Spleen (tissue), 11 donors: ENCODE results near the gene SSB. TPM values are rescaled to one million over a fixed set of nuclear protein-coding genes. Genes with fewer than 3 reads are reported as not detected.

Experiments used
- DNase-seq: peaks from one replicate; pipeline ENCODE4 v3.0.0-alpha.2; 2020
- H3K27ac ChIP-seq, 8 donors: fragments of 200-600 bp; sonication (generic) in 7 of 8; 1 replicate in 4 of 8; 2 replicates in 4 of 8; pipeline versions ENCODE4 v1.5.0 to v1.8.0; 2016 to 2021; ENCODE audit warnings: inconsistent platforms in 4 of 8, mild to moderate bottlenecking in 4 of 8, moderate library complexity in 1 of 8
- H3K27me3 ChIP-seq, 7 donors: fragments of 200-600 bp; sonication (generic) in 6 of 7; replicated peaks in 1 of 7; 1 replicate in 4 of 7; 2 replicates in 3 of 7; pipeline versions ENCODE4 v1.5.0 to v1.8.0; 2016 to 2021; ENCODE audit warnings: inconsistent platforms in 3 of 7, mild to moderate bottlenecking in 1 of 7
- H3K36me3 ChIP-seq, 6 donors: fragments of 200-600 bp; sonication (generic) in 5 of 6; 1 replicate in 4 of 6; 2 replicates in 2 of 6; pipeline versions ENCODE4 v1.5.0 to v1.8.0; 2016 to 2021; ENCODE audit warnings: inconsistent platforms in 2 of 6
- H3K4me1 ChIP-seq, 6 donors: fragments of 200-600 bp; sonication (generic) in 5 of 6; 1 replicate in 3 of 6; 2 replicates in 3 of 6; pipeline versions ENCODE4 v1.5.0 to v1.8.0; 2016 to 2021; ENCODE audit warnings: inconsistent platforms in 3 of 6
- H3K4me3 ChIP-seq, 8 donors: fragments of 200-600 bp; sonication (generic) in 7 of 8; 1 replicate in 4 of 8; 2 replicates in 4 of 8; pipeline versions ENCODE4 v1.5.0 to v1.8.0; 2016 to 2021; ENCODE audit warnings: inconsistent platforms in 4 of 8, mild to moderate bottlenecking in 4 of 8, moderate library complexity in 2 of 8
- H3K9me3 ChIP-seq, 8 donors: fragments of 200-600 bp; sonication (generic) in 7 of 8; 1 replicate in 4 of 8; 2 replicates in 4 of 8; pipeline versions ENCODE4 v1.5.0 to v1.8.0; 2016 to 2021; ENCODE audit warnings: inconsistent platforms in 4 of 8
- CTCF ChIP-seq, 11 experiments: fragments of 200-600 bp in 7 of 11; fragments of 450-650 bp in 4 of 11; sonication (generic) in 4 of 11; IDR thresholded peaks in 8 of 11; conservative IDR thresholded peaks in 3 of 11; 1 replicate in 7 of 11; 2 replicates in 4 of 11; pipeline versions ENCODE4 v1.4.0 to v1.8.0; 2016 to 2021; ENCODE audit warnings: antibody characterized with exemption in 11 of 11, inconsistent platforms in 4 of 11, mild to moderate bottlenecking in 1 of 11
- POLR2A ChIP-seq, 3 donors: fragments of 450-650 bp; IDR thresholded peaks; one replicate each; pipeline ENCODE4 v1.5.1; 2017; ENCODE audit warnings: antibody characterized with exemption in 3 of 3, mild to moderate bottlenecking in 1 of 3
- POLR2AphosphoS5 ChIP-seq, 3 donors: sonication (generic); formaldehyde crosslinking; IDR thresholded peaks; one replicate each; pipeline ENCODE4 v1.5.1; 2017; ENCODE audit warnings: antibody characterized with exemption in 3 of 3
- WGBS, 5 donors: extraction: QIAGEN DNeasy Blood & Tissue Kit in 3 of 5; methylation state at CpG; one replicate each; pipeline versions ENCODE4 v1.1.5 to v1.1.7; 2013 to 2018; 5-methylcytosine and 5-hydroxymethylcytosine counted together
- intact Hi-C: fragments of 100-400 bp; cut with DNase I; formaldehyde crosslinking; loops from one replicate; pipeline ENCODE4 v1.15.0; 2023; ENCODE audit warnings: low total_unique reads
- polyA plus RNA-seq, 3 donors: library from polyadenylated mRNA; stranded (reverse); fragments of 200-250 nt; gene quantifications; one replicate each; pipeline ENCODE4 v1.2.1, GENCODE V29; 2013
- total RNA-seq, 7 donors: library from RNA; depleted of rRNA in 3 of 7; stranded (reverse); fragments of >200 nt in 3 of 7; fragmentation: NEBNext Ultra II Directional in 4 of 7; extraction: Animal tissue kit (Norgen Biotek cat#: 25700) in 4 of 7; gene quantifications; one replicate each; pipeline versions ENCODE4 v1.1.0 to v1.2.1, GENCODE V29; 2016 to 2021
- donor health status: healthy with polysubstance abuse.
- donor health status: DM: no; HTN: no; CAD: no; lungs with moderate emphysema.
- donor health status: DM: no; HTN: no; CAD: no.
- donor health status: Bipolar disorder and iron deficiency.
- donor health status: healthy.
- donor health status: DM: no; HTN: no; CAD: no.
- donor health status: DM: yes; HTN: yes; CAD: no.

The SSB gene
- total and polyA plus RNA-seq, 10 donors: 55.1 to 103 (median 74.9) TPM

GRCh38 chr2:169828141-169828811 lies 29.6 kb downstream of the SSB start:
- H3K27ac ChIP-seq: peak overlapping the region; percentile 76 to 93 (median 91)

GRCh38 chr2:169834401-169834800 lies 35.7 kb downstream of the SSB start:
- 79 to 95% (median 92%) methylated on average over 1 of the region's 1 CpG for WGBS, 5 donors
- Histone ChIP-seq H3K36me3 (peaks cover 0 to 9% (median 0%) of the 10 kb centered on the region in 6 donors), H3K27me3 (no peaks in the 10 kb centered on the region), H3K4me1 (peaks cover 6 to 59% (median 34%) of the 10 kb centered on the region in 6 donors), H3K27ac (no peak overlapping the region), H3K4me3 (no peak overlapping the region), H3K9me3 (no peaks in the 10 kb centered on the region)
- intact Hi-C loops: no loop called here
- TF ChIP-seq CTCF (IDR thresholded peaks at IDR 0.05 in 8 of 11, conservative IDR thresholded peaks at IDR 0.05 in 3 of 11) (no peak), POLR2AphosphoS5 (IDR thresholded peaks at IDR 0.05) (no peak), POLR2A (IDR thresholded peaks at IDR 0.05) (no peak)
- DNase-seq: no peak

More at GRCh38 chr2:169828141-169828811, 29.6 kb downstream of the SSB start:
- DNase-seq: no peak
- WGBS, 5 donors: 1 to 3% (median 2%) methylated on average over 13 of the region's 13 CpGs
- peak overlapping the region; percentile 75 to 96 (median 86) for H3K4me3 ChIP-seq
- no peaks in the 10 kb centered on the region for H3K27me3 ChIP-seq
- intact Hi-C loops: loop anchor here (10.0 kb wide), 1 partner anchor 87 kb away; no protein-coding TSS in a partner anchor
- peaks cover 0 to 5% (median 0%) of the 10 kb centered on the region in 6 donors for H3K36me3 ChIP-seq
- H3K9me3 ChIP-seq: no peaks in the 10 kb centered on the region
- peaks cover 30 to 83% (median 58%) of the 10 kb centered on the region in 6 donors for H3K4me1 ChIP-seq
- TF ChIP-seq CTCF (IDR thresholded peaks at IDR 0.05 in 8 of 11, conservative IDR thresholded peaks at IDR 0.05 in 3 of 11): no peak
- no peak for TF ChIP-seq POLR2A (IDR thresholded peaks at IDR 0.05)
- no peak for TF ChIP-seq POLR2AphosphoS5 (IDR thresholded peaks at IDR 0.05)

- Histone ChIP-seq H3K4me3 (no peak overlapping the region), H3K9me3 (no peaks in the 10 kb centered on the region), H3K27ac (no peak overlapping the region), H3K4me1 (peaks cover 0 to 35% (median 10%) of the 10 kb centered on the region in 6 donors), H3K36me3 (peaks cover 0 to 19% (median 0%) of the 10 kb centered on the region in 6 donors), H3K27me3 (no peaks in the 10 kb centered on the region)
- WGBS, 5 donors: 91 to 98% (median 94%) methylated on average over 2 of the region's 2 CpGs
- intact Hi-C loops: no loop called here
- TF ChIP-seq POLR2A (IDR thresholded peaks at IDR 0.05) (no peak), CTCF (IDR thresholded peaks at IDR 0.05 in 8 of 11, conservative IDR thresholded peaks at IDR 0.05 in 3 of 11) (no peak), POLR2AphosphoS5 (IDR thresholded peaks at IDR 0.05) (no peak)
- DNase-seq: no peak
Observed at GRCh38 chr2:169838743-169839489, 40.2 kb downstream of the SSB start.
